Activated CD4-positive, CD25-positive, alpha-beta regulatory T cell (primary cell): ENCODE data around the gene SCP2D1.

ENCODE experiments used
- DNase-seq, 4 experiments: peaks; one replicate each; lab custom pipeline; 2025; lab: John Stamatoyannopoulos, UW

Gene SCP2D1

GRCh38 chr20:18815194-18815942, 1.8 kb downstream of the SCP2D1 start:
- no peak for DNase-seq

DNA sequence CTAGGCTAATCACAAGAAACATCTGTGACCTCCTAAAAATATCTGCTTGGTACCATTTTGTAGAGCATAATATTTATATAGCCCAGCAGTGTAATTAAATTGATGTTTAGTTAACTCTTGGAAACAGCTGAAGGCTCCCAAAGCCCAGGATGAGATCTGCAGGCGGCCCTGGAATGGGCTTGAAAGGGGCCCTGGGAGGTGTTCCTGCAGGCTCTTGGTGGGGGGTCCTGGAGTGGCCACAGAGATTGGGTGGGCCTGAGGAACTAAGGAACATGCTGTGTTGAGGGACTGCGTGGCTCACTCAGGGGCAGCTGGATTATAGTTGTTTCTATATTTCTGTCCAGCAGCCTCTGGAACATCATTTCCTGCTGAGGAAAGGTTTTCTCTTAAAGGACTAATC, 9.2 kb downstream of the SCP2D1 start:
- no peak for DNase-seq

DNA sequence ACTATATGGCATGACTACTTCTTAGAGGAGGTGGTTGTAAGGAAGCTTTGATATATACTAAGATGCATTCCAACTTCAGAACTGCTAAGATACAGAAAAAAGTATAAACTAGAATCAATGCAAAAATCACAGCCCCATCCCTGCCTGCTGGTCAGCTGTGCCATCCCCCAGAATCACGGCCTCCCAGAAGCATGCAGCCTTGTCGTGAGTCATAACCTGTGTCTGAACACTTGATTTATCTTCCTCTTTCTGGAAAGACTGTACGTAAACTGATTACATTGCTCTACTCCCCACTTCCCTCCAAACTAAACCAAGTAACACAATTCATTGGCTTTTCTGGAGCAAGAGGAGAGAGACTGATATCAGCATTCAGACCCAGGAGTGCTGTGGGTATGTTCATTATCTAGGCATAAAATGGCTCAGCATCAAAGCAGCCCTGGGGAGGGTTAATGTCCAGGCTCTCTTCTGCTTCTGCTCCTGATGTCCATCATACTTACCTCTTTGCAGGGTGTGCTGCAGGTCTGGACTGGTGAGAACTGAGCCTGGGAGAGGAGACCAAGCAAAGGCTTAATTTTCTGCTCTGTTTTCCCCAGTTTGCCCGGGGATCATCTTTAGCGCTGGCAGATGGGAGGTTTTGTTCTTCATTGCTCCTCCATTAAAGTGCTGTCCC, 18.4 kb downstream of the SCP2D1 start:
- no peak for DNase-seq

DNA sequence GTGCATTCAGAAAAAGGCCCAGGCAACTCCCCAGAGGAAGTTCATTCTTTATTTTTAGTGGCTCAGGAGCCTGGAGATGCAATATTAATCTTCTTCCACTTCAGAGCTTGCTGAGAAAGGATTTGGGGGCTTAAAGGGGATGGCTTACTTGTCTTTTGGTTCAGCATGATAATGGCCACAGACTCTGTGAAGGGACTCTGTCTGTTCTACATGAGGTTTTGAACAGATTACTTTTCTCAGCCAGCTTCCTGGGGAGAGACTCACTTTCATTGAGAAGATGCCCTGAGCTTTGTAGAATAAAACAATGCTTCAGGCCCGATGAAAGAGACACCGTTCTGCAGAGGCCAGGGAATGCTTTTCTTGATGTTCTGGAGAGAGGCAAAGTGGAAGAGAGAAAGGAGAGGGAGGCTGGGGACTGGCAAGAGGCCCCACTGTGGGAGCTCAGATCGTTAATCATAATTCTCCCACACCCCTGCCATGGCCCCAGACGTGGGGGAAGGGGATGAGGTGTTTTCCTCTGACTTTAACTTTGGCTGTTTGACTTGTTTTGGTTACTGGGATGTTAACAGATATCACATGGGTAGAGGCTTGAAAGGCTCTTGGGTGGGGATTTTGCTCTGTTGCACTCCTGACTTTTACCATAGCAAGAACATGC, 19.1 kb downstream of the SCP2D1 start:
- DNase-seq, result no peak

DNA sequence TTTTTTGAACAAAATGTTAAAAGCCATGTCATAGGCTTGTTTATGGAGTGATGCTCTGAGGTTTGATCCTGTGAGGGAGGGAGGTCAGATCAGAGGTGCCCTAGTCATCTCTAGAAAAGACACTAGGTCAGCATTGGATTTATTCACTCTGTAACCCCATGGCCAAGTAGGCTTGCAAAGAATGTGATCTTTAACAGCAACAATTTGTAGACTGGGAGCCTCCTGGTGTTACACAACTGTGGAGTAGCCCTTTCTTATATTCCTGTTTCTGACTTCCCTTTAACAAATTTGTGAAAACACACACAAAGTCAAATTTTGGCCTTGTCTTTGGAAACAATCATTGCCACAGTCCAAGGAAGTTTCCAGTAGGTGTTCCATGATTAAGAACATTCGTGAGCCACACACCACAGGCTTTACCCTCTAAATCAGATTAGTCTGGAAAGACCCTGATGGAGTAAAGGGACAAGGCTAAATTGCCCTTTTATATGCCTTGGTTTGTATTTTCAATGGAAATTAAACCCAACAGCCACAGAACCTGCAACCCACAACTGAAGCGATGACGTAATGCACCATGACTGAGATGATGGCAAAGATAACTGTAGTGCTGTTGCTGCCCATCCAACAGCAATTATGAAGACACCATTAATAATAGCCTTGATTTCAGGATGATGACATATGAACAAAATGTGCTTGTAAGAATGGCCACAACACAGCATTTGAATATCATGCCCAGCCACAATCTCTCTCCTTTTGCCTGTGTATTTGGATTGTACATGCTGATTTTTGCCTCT, 22.1 kb downstream of the SCP2D1 start:
- DNase-seq, result no peak

- DNase-seq, result no peak
These were observed 24.1 kb downstream of the SCP2D1 start for GRCh38 chr20:18837718-18838117.

DNA sequence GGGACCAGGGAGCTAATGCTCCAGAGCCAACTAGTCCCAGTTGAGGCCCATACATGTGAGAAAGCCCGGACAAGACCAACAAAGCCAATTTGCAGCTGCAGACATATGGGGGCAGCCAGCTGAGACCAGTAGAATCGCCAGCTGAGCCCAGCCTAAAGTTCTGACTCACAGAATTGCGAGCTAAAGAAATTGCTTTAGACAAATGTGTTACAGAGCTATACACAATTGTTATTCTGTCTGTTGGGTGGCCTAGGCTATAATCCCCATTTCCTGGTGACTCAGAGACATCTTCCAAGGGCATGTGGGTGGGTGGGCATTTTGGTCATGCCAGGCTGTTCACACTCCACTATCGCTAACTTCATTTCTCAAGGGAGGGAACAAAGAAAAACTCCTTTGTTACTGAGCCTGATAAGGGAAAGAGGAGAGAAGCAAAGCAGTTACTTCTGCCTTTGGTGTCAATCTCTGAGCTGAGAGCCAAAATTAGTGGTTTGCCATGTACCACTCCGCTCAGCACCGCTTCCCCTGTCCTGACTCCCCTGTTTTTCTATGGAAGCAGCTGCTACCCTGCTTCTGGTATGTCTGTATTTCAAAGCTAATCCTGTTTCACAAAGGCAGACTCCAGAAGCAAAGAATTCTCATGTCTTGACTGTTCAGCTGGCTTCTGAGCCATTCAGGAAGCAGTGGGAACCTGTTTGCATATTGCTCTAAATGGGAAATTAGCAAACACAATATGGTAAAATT, 26.1 kb downstream of the SCP2D1 start:
- DNase-seq, result no peak

DNA sequence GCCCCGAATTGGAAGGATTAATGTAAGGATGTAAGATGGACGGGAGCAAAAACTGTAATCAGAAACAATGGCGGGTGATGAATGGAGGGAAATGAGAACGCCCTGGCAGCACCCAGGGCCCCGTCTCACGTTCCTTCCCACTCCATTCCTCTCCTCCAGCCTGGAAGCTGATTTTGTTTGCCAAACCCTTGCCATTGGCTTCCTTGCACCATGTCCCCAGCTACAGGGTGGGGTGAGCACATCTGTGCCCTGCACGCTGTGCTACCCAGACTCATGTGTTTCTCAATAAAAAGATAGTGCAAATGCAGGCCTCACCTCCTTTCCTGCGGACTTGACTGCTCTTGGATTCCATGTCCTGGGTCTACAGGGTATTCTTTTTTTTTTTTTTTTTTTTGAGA, 26.7 kb downstream of the SCP2D1 start:
- no peak for DNase-seq

DNA sequence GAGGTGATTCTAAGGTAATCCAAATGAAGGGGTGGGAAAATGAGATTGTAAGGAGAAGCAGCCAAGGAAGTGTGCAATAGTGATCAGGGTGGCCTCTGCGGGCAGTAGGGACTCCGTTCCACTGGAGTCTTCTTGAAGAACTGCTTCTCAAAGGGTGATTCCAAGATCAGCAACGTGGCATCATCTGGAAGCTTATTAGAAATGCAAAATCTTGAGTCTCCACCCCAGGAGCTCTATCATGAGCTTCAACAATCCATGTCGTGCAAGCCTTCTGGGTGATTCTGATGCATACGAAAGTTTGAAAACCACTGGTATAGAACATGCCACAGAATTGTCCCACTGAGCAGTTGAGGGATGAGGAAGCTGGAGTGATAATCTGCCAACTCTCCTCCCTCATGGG, 31.4 kb downstream of the SCP2D1 start:
- no peak for DNase-seq

- no peak for DNase-seq
These were observed 33.7 kb downstream of the SCP2D1 start for GRCh38 chr20:18847226-18847755.

GRCh38 chr20:18849131-18849530, 35.5 kb downstream of the SCP2D1 start:
- no peak for DNase-seq

DNA sequence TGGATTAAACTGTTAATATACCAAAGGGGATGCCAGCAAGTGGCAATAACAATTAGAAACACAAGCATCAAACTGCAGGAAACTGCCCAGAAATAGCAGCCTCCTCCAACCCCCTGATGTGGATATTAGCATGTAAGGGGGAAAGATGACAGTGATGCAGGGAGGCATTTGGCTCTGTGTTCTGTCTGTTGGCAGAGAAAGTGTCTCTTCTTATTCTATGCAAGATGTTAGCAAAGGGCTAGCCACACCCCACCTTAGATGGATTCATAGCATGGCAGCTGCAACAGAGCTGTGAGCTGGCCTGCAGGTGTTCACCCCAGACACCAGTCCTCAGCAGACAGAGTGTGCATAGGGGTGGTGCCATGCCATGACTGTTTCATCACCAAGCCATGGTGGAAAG, 38.0 kb downstream of the SCP2D1 start:
- DNase-seq, result no peak

DNA sequence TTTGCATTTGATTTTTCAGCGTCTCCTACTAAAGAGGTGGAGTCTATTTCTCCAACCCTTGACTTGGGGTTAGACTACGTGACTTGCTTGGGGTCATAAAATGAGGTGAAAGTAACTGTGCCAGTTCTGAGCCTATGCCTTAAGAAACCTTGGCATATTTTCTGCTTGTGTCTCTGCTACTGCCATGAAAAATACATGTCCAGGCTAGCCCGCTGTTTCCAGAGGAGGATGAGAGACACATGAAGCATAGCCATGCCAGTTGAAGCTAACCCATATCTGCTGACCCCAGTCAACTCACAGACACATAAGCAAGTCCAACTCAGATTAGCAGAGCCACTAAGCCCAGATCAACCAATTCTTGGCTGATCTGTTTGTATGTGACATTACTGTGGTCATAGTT, 38.7 kb downstream of the SCP2D1 start:
- no peak for DNase-seq

DNA sequence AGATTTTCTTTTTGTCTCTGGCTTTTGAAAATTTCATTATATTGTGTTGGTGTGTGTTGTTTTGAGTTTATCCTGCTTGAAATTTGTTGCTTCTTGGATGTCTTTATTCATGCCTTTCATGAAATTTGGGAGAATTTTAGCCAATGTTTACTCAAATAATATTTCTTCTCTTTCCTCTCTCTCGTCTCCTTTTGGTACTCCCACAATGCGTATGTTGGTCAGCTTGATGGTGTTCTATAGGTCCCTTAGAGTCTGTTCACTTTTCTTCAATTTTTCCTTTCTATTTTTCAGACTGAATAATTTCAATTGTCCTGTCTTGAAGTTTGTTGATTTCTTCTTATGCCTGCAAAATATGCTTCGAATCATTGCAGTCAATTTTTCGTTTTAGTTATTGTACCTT, 39.6 kb downstream of the SCP2D1 start:
- no peak for DNase-seq

GRCh38 chr20:18853946-18854646, 40.5 kb downstream of the SCP2D1 start:
- no peak for DNase-seq

- no peak for DNase-seq
These were observed 42.3 kb downstream of the SCP2D1 start for GRCh38 chr20:18855882-18856281.

GRCh38 chr20:18856873-18857272, 43.3 kb downstream of the SCP2D1 start:
- DNase-seq, result no peak

DNA sequence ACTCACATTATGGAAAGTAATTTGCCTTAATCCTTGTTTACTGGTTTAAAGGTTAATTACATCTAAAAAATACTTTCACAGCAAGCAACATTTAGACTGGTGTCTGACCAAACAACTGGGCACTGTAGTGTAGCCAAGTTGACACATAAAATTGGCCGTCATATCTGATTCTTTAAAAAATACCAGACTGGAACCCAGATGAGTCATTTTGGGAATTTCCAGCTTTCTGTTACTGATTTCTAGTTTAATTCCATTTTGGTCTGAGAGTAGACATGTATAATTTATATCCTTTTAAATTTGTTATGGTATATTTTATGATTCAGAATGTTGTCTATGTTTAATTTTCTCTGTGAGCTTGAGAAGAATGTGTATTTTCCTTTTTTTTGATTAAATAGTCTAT, 44.1 kb downstream of the SCP2D1 start:
- no peak for DNase-seq

- DNase-seq, result no peak
These were observed 45.2 kb downstream of the SCP2D1 start for GRCh38 chr20:18858816-18859215.
